ENCODE results near the gene SCFD2. TPM values are rescaled to one million over a fixed set of nuclear protein-coding genes. Genes with fewer than 3 reads are reported as not detected.
A peak's percentile ranks its signal among the peaks of the same experiment; 100 is the strongest.

Gene SCFD2
- total RNA-seq, 1 donor from 2014 or later, result 11.9 TPM

DNA sequence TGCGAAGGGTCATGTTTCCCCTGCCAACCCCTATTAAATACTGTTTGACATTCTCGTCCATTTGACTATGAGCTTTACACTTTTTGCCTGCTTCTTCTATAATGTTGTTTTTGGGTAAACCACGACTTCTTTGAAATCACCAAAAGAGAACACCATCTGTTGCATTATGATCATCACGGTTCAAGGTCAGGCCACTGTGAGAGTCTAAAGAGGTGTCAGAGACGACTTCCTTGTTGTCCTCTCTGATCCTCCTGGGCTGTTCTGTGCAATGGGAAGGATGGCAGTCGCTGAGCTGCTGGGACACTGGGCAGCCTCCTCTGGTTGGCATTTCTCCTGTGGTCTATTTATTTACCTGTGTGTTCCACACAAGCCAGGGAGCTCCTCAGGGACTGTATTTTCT, 366.2 kb downstream of the SCFD2 start:
- no peaks in the 10 kb centered on the region for H3K36me3 Mint-ChIP-seq (ENCODE audit: low read depth, unreplicated experiment)

DNA sequence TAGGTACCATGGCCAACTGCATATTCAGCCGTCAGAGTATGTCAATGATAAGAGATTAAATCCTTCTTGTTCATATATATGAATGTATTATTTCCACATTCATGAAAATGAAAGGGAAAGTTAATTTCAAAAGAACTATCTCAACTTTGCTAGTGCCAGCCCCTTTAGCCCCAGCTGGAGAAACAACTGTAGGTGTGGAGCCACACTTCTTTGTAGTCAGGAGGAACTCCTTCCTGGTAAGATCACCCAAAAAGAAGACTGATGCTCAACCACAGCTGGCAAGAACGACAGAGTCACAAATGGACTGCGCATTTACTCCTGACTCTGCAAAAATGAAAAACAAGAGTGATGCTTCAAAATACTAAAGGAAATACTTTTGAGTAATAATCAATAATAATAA, 367.4 kb downstream of the SCFD2 start:
- H3K4me3 ChIP-seq (ENCODE audit: insufficient read depth, low read depth, low read length), result no peak overlapping the region
- no peak for TF ChIP-seq EZH2 (IDR thresholded peaks at IDR 0.05; ENCODE audit: insufficient read depth, low read length)
- TF ChIP-seq, protein P1, sequence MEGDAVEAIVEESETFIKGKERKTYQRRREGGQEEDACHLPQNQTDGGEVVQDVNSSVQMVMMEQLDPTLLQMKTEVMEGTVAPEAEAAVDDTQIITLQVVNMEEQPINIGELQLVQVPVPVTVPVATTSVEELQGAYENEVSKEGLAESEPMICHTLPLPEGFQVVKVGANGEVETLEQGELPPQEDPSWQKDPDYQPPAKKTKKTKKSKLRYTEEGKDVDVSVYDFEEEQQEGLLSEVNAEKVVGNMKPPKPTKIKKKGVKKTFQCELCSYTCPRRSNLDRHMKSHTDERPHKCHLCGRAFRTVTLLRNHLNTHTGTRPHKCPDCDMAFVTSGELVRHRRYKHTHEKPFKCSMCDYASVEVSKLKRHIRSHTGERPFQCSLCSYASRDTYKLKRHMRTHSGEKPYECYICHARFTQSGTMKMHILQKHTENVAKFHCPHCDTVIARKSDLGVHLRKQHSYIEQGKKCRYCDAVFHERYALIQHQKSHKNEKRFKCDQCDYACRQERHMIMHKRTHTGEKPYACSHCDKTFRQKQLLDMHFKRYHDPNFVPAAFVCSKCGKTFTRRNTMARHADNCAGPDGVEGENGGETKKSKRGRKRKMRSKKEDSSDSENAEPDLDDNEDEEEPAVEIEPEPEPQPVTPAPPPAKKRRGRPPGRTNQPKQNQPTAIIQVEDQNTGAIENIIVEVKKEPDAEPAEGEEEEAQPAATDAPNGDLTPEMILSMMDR (IDR thresholded peaks at IDR 0.05; ENCODE audit: insufficient read depth, low read depth, low read length), result no peak
- H3K79me2 ChIP-seq (ENCODE audit: insufficient read depth, low read length), result no peaks in the 10 kb centered on the region
- H3K27me3 ChIP-seq (ENCODE audit: insufficient read depth, low read length), result no peaks in the 10 kb centered on the region
- no peak overlapping the region for H3K27ac ChIP-seq (ENCODE audit: low read depth, low read length)
- H3K9ac ChIP-seq (ENCODE audit: low read length), result no peak overlapping the region
- H3K9me3 ChIP-seq (ENCODE audit: insufficient read depth, low read depth, low read length), result no peaks in the 10 kb centered on the region
- Mint-ChIP-seq H3K27me3 (ENCODE audit: low read depth, unreplicated experiment) (no peaks in the 10 kb centered on the region), H3K4me1 (ENCODE audit: low read depth, unreplicated experiment) (peaks cover 19% of the 10 kb centered on the region), H3K36me3 (ENCODE audit: low read depth, unreplicated experiment) (no peaks in the 10 kb centered on the region), H3K27ac (ENCODE audit: unreplicated experiment) (no peak overlapping the region), H3K9me3 (ENCODE audit: unreplicated experiment) (no peaks in the 10 kb centered on the region), H3K4me3 (ENCODE audit: unreplicated experiment) (no peak overlapping the region)
- no peak overlapping the region for H3K4me2 ChIP-seq (ENCODE audit: low read length)
- peaks cover 8% of the 10 kb centered on the region for H3K4me1 ChIP-seq (ENCODE audit: insufficient read depth, low read length)
- FAIRE-seq (no peak), DNase-seq (ENCODE audit: low read depth) (no peak)
- H4K20me1 ChIP-seq (ENCODE audit: insufficient read depth, low read length), result no peaks in the 10 kb centered on the region
- H2AFZ ChIP-seq (ENCODE audit: low read depth, low read length), result no peak overlapping the region
- no peaks in the 10 kb centered on the region for H3K36me3 ChIP-seq (ENCODE audit: insufficient read depth, low read length)

More for the DNA sequence above, 366.2 kb downstream of the SCFD2 start:
- H3K4me1 ChIP-seq (ENCODE audit: insufficient read depth, low read length), result peaks cover 8% of the 10 kb centered on the region
- H3K27me3 ChIP-seq (ENCODE audit: insufficient read depth, low read length), result no peaks in the 10 kb centered on the region
- FAIRE-seq (no peak), DNase-seq (ENCODE audit: low read depth) (no peak)
- no peak overlapping the region for H2AFZ ChIP-seq (ENCODE audit: low read depth, low read length)
- Mint-ChIP-seq H3K4me1 (ENCODE audit: low read depth, unreplicated experiment) (peaks cover 19% of the 10 kb centered on the region), H3K27ac (ENCODE audit: unreplicated experiment) (peak overlapping the region; percentile 26), H3K4me3 (ENCODE audit: unreplicated experiment) (no peak overlapping the region), H3K9me3 (ENCODE audit: unreplicated experiment) (no peaks in the 10 kb centered on the region), H3K27me3 (ENCODE audit: low read depth, unreplicated experiment) (no peaks in the 10 kb centered on the region)
- H3K9ac ChIP-seq (ENCODE audit: low read length), result no peak overlapping the region
- no peaks in the 10 kb centered on the region for H3K9me3 ChIP-seq (ENCODE audit: insufficient read depth, low read depth, low read length)
- no peak overlapping the region for H3K4me3 ChIP-seq (ENCODE audit: insufficient read depth, low read depth, low read length)
- H3K27ac ChIP-seq (ENCODE audit: low read depth, low read length), result no peak overlapping the region
- no peaks in the 10 kb centered on the region for H4K20me1 ChIP-seq (ENCODE audit: insufficient read depth, low read length)
- H3K79me2 ChIP-seq (ENCODE audit: insufficient read depth, low read length), result no peaks in the 10 kb centered on the region
- TF ChIP-seq EZH2 (IDR thresholded peaks at IDR 0.05; ENCODE audit: insufficient read depth, low read length), result no peak
- TF ChIP-seq, protein P1 (IDR thresholded peaks at IDR 0.05; ENCODE audit: insufficient read depth, low read depth, low read length), result no peak
- H3K36me3 ChIP-seq (ENCODE audit: insufficient read depth, low read length), result no peaks in the 10 kb centered on the region
- H3K4me2 ChIP-seq (ENCODE audit: low read length), result no peak overlapping the region

DNA sequence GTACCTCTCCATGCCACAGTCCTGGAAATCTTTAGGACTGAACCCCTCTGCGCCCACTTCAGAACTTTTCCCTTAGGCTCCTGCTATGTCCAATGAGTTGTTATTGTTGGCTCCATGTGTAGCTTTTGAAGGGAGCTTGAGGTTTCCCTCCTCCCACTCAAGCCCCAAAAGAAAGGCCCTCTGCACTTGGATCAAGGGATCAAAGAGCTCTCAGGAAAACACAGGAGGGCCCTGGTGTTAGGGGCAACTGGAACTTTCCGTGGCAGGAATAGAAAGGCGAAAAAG, 368.8 kb downstream of the SCFD2 start:
- no peaks in the 10 kb centered on the region for H4K20me1 ChIP-seq (ENCODE audit: insufficient read depth, low read length)
- Mint-ChIP-seq H3K27me3 (ENCODE audit: low read depth, unreplicated experiment) (no peaks in the 10 kb centered on the region), H3K4me1 (ENCODE audit: low read depth, unreplicated experiment) (peaks cover 19% of the 10 kb centered on the region), H3K36me3 (ENCODE audit: low read depth, unreplicated experiment) (no peaks in the 10 kb centered on the region), H3K27ac (ENCODE audit: unreplicated experiment) (no peak overlapping the region), H3K4me3 (ENCODE audit: unreplicated experiment) (no peak overlapping the region), H3K9me3 (ENCODE audit: unreplicated experiment) (peaks cover under 1% of the 10 kb centered on the region)
- H3K27ac ChIP-seq (ENCODE audit: low read depth, low read length), result no peak overlapping the region
- H2AFZ ChIP-seq (ENCODE audit: low read depth, low read length), result no peak overlapping the region
- no peak overlapping the region for H3K9ac ChIP-seq (ENCODE audit: low read length)
- TF ChIP-seq EZH2 (IDR thresholded peaks at IDR 0.05; ENCODE audit: insufficient read depth, low read length), result no peak
- TF ChIP-seq, protein P1 (IDR thresholded peaks at IDR 0.05; ENCODE audit: insufficient read depth, low read depth, low read length), result no peak
- no peaks in the 10 kb centered on the region for H3K79me2 ChIP-seq (ENCODE audit: insufficient read depth, low read length)
- H3K9me3 ChIP-seq (ENCODE audit: insufficient read depth, low read depth, low read length), result no peaks in the 10 kb centered on the region
- H3K4me3 ChIP-seq (ENCODE audit: insufficient read depth, low read depth, low read length), result no peak overlapping the region
- FAIRE-seq (no peak), DNase-seq (ENCODE audit: low read depth) (peak; percentile 39)
- H3K4me2 ChIP-seq (ENCODE audit: low read length), result peak overlapping the region; percentile 26
- H3K4me1 ChIP-seq (ENCODE audit: insufficient read depth, low read length), result peaks cover 8% of the 10 kb centered on the region
- no peaks in the 10 kb centered on the region for H3K27me3 ChIP-seq (ENCODE audit: insufficient read depth, low read length)
- H3K36me3 ChIP-seq (ENCODE audit: insufficient read depth, low read length), result no peaks in the 10 kb centered on the region

Measured in astrocyte (in vitro differentiated cells and primary cell).